K562 (cell line): ENCODE data around the gene TUT1. TPM values are rescaled to one million over a fixed set of nuclear protein-coding genes. Genes with fewer than 3 reads are reported as not detected.

Source experiments
- CTBP1 ChIP-seq: fragments of 450-650 bp; IDR thresholded peaks from 2 replicates; pipeline ENCODE4 v1.6.1; 2016; ENCODE audit warnings: borderline replicate concordance
- GATA2 ChIP-seq: sonication (generic); formaldehyde crosslinking; IDR thresholded peaks from 2 replicates; pipeline ENCODE4 v1.4.0; 2020; ENCODE audit warnings: mild to moderate bottlenecking, missing genetic modification reagents
- HDAC1 ChIP-seq, 2 experiments: fragments of 450-650 bp; IDR thresholded peaks; 2 replicates each; pipeline ENCODE4 v1.6.1; 2016 to 2017; ENCODE audit warnings: inconsistent platforms in 1 of 2, mild to moderate bottlenecking in 1 of 2, moderate library complexity in 1 of 2
- HNRNPK ChIP-seq: fragments of 200-400 bp; formaldehyde crosslinking; IDR thresholded peaks from one replicate; pipeline ENCODE4 v1.6.1; 2018; ENCODE audit warnings: mild to moderate bottlenecking, low read depth, low read length; ENCODE audit not compliant: poor library complexity, severe bottlenecking
- L3MBTL2 ChIP-seq: fragments of 450-650 bp; IDR thresholded peaks from 2 replicates; pipeline ENCODE4 v1.6.1; 2016; ENCODE audit warnings: mild to moderate bottlenecking, moderate library complexity
- MCM7 ChIP-seq, 2 experiments: fragments of 450-650 bp; IDR thresholded peaks; 2 replicates each; pipeline ENCODE4 v1.6.1; 2016 to 2018
- MECOM ChIP-seq: fragments of 250-450 bp; sonication (Bioruptor Pico); IDR thresholded peaks from 2 replicates; pipeline ENCODE4 v1.8.0; 2022; ENCODE audit warnings: inconsistent platforms
- NR1H2 ChIP-seq: sonication (generic); formaldehyde crosslinking; IDR thresholded peaks from 2 replicates; pipeline ENCODE4 v1.4.0; 2020; ENCODE audit warnings: mild to moderate bottlenecking, missing genetic modification reagents
- POLR2B ChIP-seq: fragments of 450-650 bp; IDR thresholded peaks from 2 replicates; pipeline ENCODE4 v1.6.1; 2018; ENCODE audit warnings: low read depth; ENCODE audit not compliant: partially characterized antibody
- POLR3A ChIP-seq: IDR thresholded peaks from 2 replicates; pipeline ENCODE4 v1.6.1; 2011; ENCODE audit warnings: borderline replicate concordance, mild to moderate bottlenecking, moderate library complexity; ENCODE audit not compliant: insufficient read length, insufficient read depth; ENCODE audit errors: extremely low read depth
- PTBP1 ChIP-seq: fragments of 200-400 bp; formaldehyde crosslinking; IDR thresholded peaks from 2 replicates; pipeline ENCODE4 v1.6.1; 2017; ENCODE audit warnings: low read depth, low read length
- PYGO2 ChIP-seq: fragments of 450-650 bp; IDR thresholded peaks from 2 replicates; pipeline ENCODE4 v1.6.1; 2016; ENCODE audit warnings: mild to moderate bottlenecking, missing genetic modification characterization, moderate library complexity, missing compliant biosample characterization
- RCOR1 ChIP-seq, 2 experiments: IDR thresholded peaks; 2 replicates each; pipeline ENCODE4 v1.6.1; 2012; ENCODE audit warnings: low read depth in 2 of 2, low read length in 2 of 2, borderline replicate concordance in 1 of 2, improper control_type of control experiment in 1 of 2
- SIN3A ChIP-seq, 2 experiments: fragments of 150-350 bp in 1 of 2; IDR thresholded peaks; 2 replicates each; pipeline ENCODE4 v1.6.1; 2011 to 2016; ENCODE audit warnings: borderline replicate concordance in 2 of 2, low read depth in 2 of 2, low read length in 2 of 2, mild to moderate bottlenecking in 2 of 2, moderate library complexity in 2 of 2; ENCODE audit not compliant: control insufficient read depth in 1 of 2
- SMAD4 ChIP-seq: fragments of 250-450 bp; sonication (Bioruptor Pico); conservative IDR thresholded peaks from 2 replicates; pipeline ENCODE4 v1.8.0; 2021; ENCODE audit warnings: inconsistent platforms, mild to moderate bottlenecking, moderate library complexity
- SMARCA4 ChIP-seq: fragments of 450-650 bp; IDR thresholded peaks from 2 replicates; pipeline ENCODE4 v1.6.1; 2016
- SMARCA5 ChIP-seq: fragments of 450-650 bp; IDR thresholded peaks from 2 replicates; pipeline ENCODE4 v1.6.1; 2016
- SP1 ChIP-seq: sonication (generic); formaldehyde crosslinking; IDR thresholded peaks from 2 replicates; pipeline ENCODE4 v1.8.1; 2022; ENCODE audit warnings: mild to moderate bottlenecking, missing genetic modification reagents
- TAF9B ChIP-seq: fragments of 450-650 bp; IDR thresholded peaks from 2 replicates; pipeline ENCODE4 v1.6.1; 2018; ENCODE audit warnings: mild to moderate bottlenecking; ENCODE audit not compliant: partially characterized antibody
- ZC3H4 ChIP-seq: sonication (generic); formaldehyde crosslinking; IDR thresholded peaks from 2 replicates; pipeline ENCODE4 v1.9.0; 2021; ENCODE audit warnings: missing genetic modification reagents, borderline replicate concordance
- ZNF217 ChIP-seq: sonication (generic); formaldehyde crosslinking; IDR thresholded peaks from 2 replicates; pipeline ENCODE4 v1.8.0; 2022; ENCODE audit warnings: mild to moderate bottlenecking, missing genetic modification reagents
- ZNF431 ChIP-seq: sonication (generic); formaldehyde crosslinking; IDR thresholded peaks from 2 replicates; pipeline ENCODE4 v1.8.0; 2022; ENCODE audit warnings: mild to moderate bottlenecking, missing genetic modification reagents
- ZNF551 ChIP-seq: fragments of 250-450 bp; sonication (Bioruptor Pico); IDR thresholded peaks from 2 replicates; pipeline ENCODE4 v1.5.0; 2021; ENCODE audit warnings: mild to moderate bottlenecking, moderate library complexity
- ZNF583 ChIP-seq: fragments of 250-450 bp; sonication (Bioruptor Pico); IDR thresholded peaks from 2 replicates; pipeline ENCODE4 v1.4.0; 2020
- ZNF644 ChIP-seq: fragments of 200-800 bp; sonication (Bioruptor generic); IDR thresholded peaks from 2 replicates; pipeline ENCODE4 v1.6.1; 2016; ENCODE audit warnings: low read depth, missing genetic modification characterization, missing compliant biosample characterization
- polyA plus RNA-seq, 8 experiments: library from polyadenylated mRNA; depleted of rRNA in 4 of 8; stranded (reverse) in 5 of 8; unstranded in 3 of 8; fragments of >200 nt; fragmentation: Nextera tagmentation in 2 of 8; fragmentation: Illumina TruSeq in 1 of 8; extraction: Ambion mirVana in 2 of 8; extraction: Trizol in 1 of 8; gene quantifications; 2 replicates each; pipeline versions ENCODE4 v1.2.1 to v1.2.3, GENCODE V29; 2011 to 2014; ENCODE audit warnings: inconsistent platforms in 1 of 8, missing spikeins in 1 of 8
- total RNA-seq, 7 experiments: library from RNA; depleted of rRNA in 6 of 7; stranded (reverse); fragments of >200 nt in 6 of 7; fragmentation: Illumina TruSeq in 2 of 7; extraction: Trizol in 2 of 7; gene quantifications; 2 replicates each; pipeline versions ENCODE4 v1.2.1 to v1.2.3, GENCODE V29; 2011 to 2021; ENCODE audit warnings: low replicate concordance in 1 of 7
- TF ChIP-seq, protein P1 (sequence below): fragments of 250-450 bp; sonication (Bioruptor Pico); IDR thresholded peaks from 2 replicates; pipeline ENCODE4 v1.8.0; 2022; ENCODE audit warnings: moderate library complexity, mild to moderate bottlenecking, inconsistent platforms
- TF ChIP-seq, protein P2 (sequence below): sonication (generic); formaldehyde crosslinking; IDR thresholded peaks from 2 replicates; pipeline ENCODE4 v1.8.1; 2022; ENCODE audit warnings: missing genetic modification reagents
- TF ChIP-seq, protein P3 (sequence below): sonication (generic); formaldehyde crosslinking; IDR thresholded peaks from 2 replicates; pipeline ENCODE4 v1.8.1; 2023; ENCODE audit warnings: mild to moderate bottlenecking, missing genetic modification reagents, moderate library complexity

Gene TUT1
- total and polyA plus RNA-seq, 9 of the 15 experiments (the other 6 are each of a cell fraction or from before 2014, with no cell fraction given): 0.66 to 44.3 (median 15.7) TPM

DNA sequence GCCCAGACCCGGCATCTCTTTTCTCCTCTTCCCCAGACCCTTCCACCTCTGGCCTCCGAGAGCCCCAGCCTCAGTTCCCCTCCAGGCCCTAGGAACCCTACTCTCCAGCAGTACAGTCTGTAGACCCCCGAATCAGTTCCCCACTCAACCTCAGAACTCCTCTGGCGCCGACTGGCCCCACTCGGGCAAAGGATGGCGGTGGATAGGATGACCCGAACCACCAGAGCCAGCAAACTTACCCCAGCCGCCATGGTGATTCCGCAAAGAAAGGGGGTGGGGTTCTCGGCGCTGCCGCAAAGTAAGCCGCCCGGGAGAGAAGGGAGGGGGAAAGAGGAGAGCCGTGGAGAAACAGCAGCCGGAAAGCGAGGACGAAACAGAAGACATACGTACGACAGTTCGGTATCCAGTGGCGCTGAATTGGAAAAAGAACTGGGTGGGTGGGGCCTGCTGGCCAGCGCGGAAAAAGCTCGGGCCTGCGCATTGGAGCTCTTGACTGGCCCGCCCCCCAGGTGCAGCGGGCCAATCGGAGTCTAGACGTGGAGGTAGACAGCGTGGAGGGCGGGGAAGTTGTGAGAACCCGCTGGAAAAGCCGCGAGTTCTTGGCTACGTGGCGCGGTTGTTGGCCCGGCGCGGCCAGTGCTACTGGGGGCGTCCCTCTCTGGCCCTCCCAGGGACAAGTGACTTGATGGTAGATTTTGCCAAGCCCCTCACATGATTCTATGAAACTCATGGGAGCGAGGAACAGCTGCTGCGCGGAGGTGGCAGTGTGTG, 17.5 kb downstream of the TUT1 start, which contains the start of gene EEF1G (continued):
- TF ChIP-seq CTBP1 (no peak; the same call in 1 of the 2 replicates), SMAD4 (CRISPR knock-in tag) (no peak), ZNF644 (tag) (no peak), SP1 (CRISPR knock-in tag) (peak; percentile 93), NR1H2 (CRISPR knock-in tag) (0 out of 2 replicates have a peak, but pooled peaks have one; percentile 38), L3MBTL2 (no peak), TAF9B (peak; percentile 100), ZNF551 (CRISPR knock-in tag) (no peak), MCM7 (IDR thresholded peaks at IDR 0.05) (no peak), POLR2B (peak; percentile 88), HNRNPK (no peak), SMARCA4 (no peak), SIN3A (IDR thresholded peaks at IDR 0.05; ENCODE audit: borderline replicate concordance in 2 of 2, control insufficient read depth in 1 of 2, low read depth in 2 of 2, low read length in 2 of 2) (peak; percentile 58 to 66; a peak in 2 of 4 replicates), ZNF583 (0 out of 2 replicates have a peak, but pooled peaks have one; percentile 57), GATA2 (CRISPR knock-in tag) (no peak), ZNF217 (CRISPR knock-in tag) (no peak), RCOR1 (IDR thresholded peaks at IDR 0.05; ENCODE audit: borderline replicate concordance in 1 of 2, low read depth in 2 of 2, low read length in 2 of 2) (0 out of 4 replicates have a peak, but pooled peaks of 1 of the 2 experiments have one; percentile 4), ZC3H4 (CRISPR knock-in tag) (no peak), MECOM (CRISPR knock-in tag) (no peak), SMARCA5 (no peak), HDAC1 (IDR thresholded peaks at IDR 0.05) (peak; percentile 34 to 39; a peak in 3 of 4 replicates), ZNF431 (CRISPR knock-in tag) (no peak), PYGO2 (tag) (no peak), PTBP1 (no peak), POLR3A (no peak)
- TF ChIP-seq, protein P1, sequence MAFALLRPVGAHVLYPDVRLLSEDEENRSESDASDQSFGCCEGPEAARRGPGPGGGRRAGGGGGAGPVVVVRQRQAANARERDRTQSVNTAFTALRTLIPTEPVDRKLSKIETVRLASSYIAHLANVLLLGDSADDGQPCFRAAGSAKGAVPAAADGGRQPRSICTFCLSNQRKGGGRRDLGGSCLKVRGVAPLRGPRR (CRISPR knock-in tag): no peak
- TF ChIP-seq, protein P2, sequence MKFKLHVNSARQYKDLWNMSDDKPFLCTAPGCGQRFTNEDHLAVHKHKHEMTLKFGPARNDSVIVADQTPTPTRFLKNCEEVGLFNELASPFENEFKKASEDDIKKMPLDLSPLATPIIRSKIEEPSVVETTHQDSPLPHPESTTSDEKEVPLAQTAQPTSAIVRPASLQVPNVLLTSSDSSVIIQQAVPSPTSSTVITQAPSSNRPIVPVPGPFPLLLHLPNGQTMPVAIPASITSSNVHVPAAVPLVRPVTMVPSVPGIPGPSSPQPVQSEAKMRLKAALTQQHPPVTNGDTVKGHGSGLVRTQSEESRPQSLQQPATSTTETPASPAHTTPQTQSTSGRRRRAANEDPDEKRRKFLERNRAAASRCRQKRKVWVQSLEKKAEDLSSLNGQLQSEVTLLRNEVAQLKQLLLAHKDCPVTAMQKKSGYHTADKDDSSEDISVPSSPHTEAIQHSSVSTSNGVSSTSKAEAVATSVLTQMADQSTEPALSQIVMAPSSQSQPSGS (CRISPR knock-in tag): no peak
- TF ChIP-seq, protein P3, sequence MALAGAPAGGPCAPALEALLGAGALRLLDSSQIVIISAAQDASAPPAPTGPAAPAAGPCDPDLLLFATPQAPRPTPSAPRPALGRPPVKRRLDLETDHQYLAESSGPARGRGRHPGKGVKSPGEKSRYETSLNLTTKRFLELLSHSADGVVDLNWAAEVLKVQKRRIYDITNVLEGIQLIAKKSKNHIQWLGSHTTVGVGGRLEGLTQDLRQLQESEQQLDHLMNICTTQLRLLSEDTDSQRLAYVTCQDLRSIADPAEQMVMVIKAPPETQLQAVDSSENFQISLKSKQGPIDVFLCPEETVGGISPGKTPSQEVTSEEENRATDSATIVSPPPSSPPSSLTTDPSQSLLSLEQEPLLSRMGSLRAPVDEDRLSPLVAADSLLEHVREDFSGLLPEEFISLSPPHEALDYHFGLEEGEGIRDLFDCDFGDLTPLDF (CRISPR knock-in tag): 0 out of 2 replicates have a peak, but pooled peaks have one; percentile 34
